HFF-Myc (cell line): ENCODE results near the gene PROCR.
A peak's percentile ranks its signal among the peaks of the same experiment; 100 is the strongest.

Experiments
- DNase-seq: peaks from one replicate; pipeline ENCODE4 v3.0.0-alpha.2; 2011; ENCODE audit warnings: low read depth; ENCODE audit errors: extremely low read depth
- H3K4me3 ChIP-seq: replicated peaks from 2 replicates; pipeline ENCODE4 v1.5.1; 2011; ENCODE audit warnings: low read depth, mild to moderate bottlenecking, control low read depth, low read length
- CTCF ChIP-seq: IDR thresholded peaks from 2 replicates; pipeline ENCODE4 v1.5.1; 2012; ENCODE audit warnings: mild to moderate bottlenecking, low read depth, low read length, control low read depth; ENCODE audit errors: missing control alignments

Gene PROCR

DNA sequence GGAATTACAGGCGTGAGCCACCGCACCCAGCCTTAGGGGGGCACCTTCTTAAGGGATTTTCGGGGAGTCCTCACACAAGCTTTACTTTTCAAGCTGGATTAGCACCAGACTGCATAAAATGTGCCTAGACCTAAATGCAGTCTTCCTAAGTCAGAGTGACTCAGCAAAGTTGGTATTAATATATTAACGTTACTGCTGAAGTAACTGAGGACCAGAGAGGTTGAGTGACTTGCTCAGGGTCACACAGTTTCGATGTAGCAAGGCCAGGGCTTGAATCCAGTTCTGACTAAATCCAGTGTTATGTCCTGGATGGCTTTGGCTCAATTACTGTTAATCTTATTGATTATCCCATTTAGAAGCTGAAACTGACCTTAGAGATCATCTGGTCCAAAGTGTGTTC is 38.1 kb upstream of the PROCR start:
- TF ChIP-seq CTCF, result no peak
- H3K4me3 ChIP-seq, result no peak overlapping the region
- DNase-seq, result no peak

GRCh38 chr20:35134472-35134871 is 37.4 kb upstream of the PROCR start:
- DNase-seq, result no peak
- no peak for TF ChIP-seq CTCF

DNA sequence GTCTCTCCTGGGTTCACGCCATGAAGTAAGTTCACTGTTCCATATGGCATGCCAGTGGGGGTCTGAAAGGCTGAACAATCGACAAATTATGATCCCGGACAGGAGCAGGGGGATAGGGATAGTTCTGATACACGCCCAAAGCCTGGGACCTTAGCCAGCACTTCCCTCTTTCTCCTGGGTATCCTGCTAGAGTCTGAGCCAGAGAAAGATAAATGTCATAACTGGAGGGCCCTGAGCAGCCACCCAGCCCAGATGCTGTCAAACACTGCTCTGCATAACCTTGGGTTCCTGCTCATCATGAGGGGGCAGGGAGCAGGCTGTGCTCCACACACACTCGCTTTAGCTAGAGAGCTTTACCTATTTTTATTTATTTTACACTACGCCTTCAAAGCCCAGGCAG is 37.0 kb upstream of the PROCR start:
- TF ChIP-seq CTCF, result no peak
- no peak for DNase-seq
- H3K4me3 ChIP-seq, result no peak overlapping the region

More at GRCh38 chr20:35134472-35134871, 37.4 kb upstream of the PROCR start:
- H3K4me3 ChIP-seq, result no peak overlapping the region

GRCh38 chr20:35135867-35136586 is 35.8 kb upstream of the PROCR start:
- no peak for TF ChIP-seq CTCF
- no peak overlapping the region for H3K4me3 ChIP-seq
- DNase-seq, result no peak

GRCh38 chr20:35144694-35145093 is 27.2 kb upstream of the PROCR start:
- no peak overlapping the region for H3K4me3 ChIP-seq
- no peak for DNase-seq
- TF ChIP-seq CTCF, result no peak

GRCh38 chr20:35145141-35145564 is 26.7 kb upstream of the PROCR start:
- TF ChIP-seq CTCF, result peak; percentile 77
- DNase-seq, result peak; percentile 49
- H3K4me3 ChIP-seq, result no peak overlapping the region
